ENCODE data around the gene IGFBP4. TPM values are rescaled to one million over a fixed set of nuclear protein-coding genes. Genes with fewer than 3 reads are reported as not detected.
"Not testable (repeated sequence)": the region's sequence is repeated elsewhere in the genome, so short reads cannot be mapped to it uniquely, and the experiment has no call there.

IGFBP4 gene
- total RNA-seq, 1 experiment from 2014 or later = 35.7 TPM

- ChIA-PET POLR2A (no interaction called here), CTCF (no interaction called here)
- Mint-ChIP-seq H3K27me3 (ENCODE audit: insufficient read depth, unreplicated experiment) (no peaks in the 10 kb centered on the region), H3K36me3 (ENCODE audit: insufficient read depth, unreplicated experiment) (peaks cover 95% of the 10 kb centered on the region), H3K27ac (ENCODE audit: unreplicated experiment) (no peak overlapping the region), H3K4me1 (ENCODE audit: low read depth, unreplicated experiment) (no peaks in the 10 kb centered on the region), H3K4me3 (ENCODE audit: unreplicated experiment) (no peak overlapping the region), H3K9me3 (ENCODE audit: unreplicated experiment) (no peaks in the 10 kb centered on the region)
- Histone ChIP-seq H3K4me3 (ENCODE audit: low read depth, low read length) (no peak overlapping the region), H3K9me3 (no peaks in the 10 kb centered on the region), H3K4me1 (no peaks in the 10 kb centered on the region), H3K27me3 (replicated peaks; ENCODE audit: control insufficient read depth, insufficient read depth, low read length) (no peaks in the 10 kb centered on the region), H3K36me3 (ENCODE audit: control insufficient read depth, insufficient read depth, low read length) (no peaks in the 10 kb centered on the region; the same call in none of the 2 replicates)
- intact Hi-C loops (cut with micrococcal nuclease; ENCODE audit: unreplicated experiment) = no loop called here
- TF ChIP-seq, protein P1, sequence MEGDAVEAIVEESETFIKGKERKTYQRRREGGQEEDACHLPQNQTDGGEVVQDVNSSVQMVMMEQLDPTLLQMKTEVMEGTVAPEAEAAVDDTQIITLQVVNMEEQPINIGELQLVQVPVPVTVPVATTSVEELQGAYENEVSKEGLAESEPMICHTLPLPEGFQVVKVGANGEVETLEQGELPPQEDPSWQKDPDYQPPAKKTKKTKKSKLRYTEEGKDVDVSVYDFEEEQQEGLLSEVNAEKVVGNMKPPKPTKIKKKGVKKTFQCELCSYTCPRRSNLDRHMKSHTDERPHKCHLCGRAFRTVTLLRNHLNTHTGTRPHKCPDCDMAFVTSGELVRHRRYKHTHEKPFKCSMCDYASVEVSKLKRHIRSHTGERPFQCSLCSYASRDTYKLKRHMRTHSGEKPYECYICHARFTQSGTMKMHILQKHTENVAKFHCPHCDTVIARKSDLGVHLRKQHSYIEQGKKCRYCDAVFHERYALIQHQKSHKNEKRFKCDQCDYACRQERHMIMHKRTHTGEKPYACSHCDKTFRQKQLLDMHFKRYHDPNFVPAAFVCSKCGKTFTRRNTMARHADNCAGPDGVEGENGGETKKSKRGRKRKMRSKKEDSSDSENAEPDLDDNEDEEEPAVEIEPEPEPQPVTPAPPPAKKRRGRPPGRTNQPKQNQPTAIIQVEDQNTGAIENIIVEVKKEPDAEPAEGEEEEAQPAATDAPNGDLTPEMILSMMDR (IDR thresholded peaks at IDR 0.05; ENCODE audit: insufficient read depth in 1 of 2, low read depth in 1 of 2, low read length in 1 of 2, severe bottlenecking in 1 of 2, unreplicated experiment in 1 of 2) = no peak
- BruUV-seq (replicated peaks) = no TSS peak
- DNase-seq = no peak
Measured at GRCh38 chr17:40404003-40404402, 39.2 kb upstream of the IGFBP4 start.

GRCh38 chr17:40407460-40407859, 35.8 kb upstream of the IGFBP4 start:
- Mint-ChIP-seq H3K4me3 (ENCODE audit: unreplicated experiment) (no peak overlapping the region), H3K4me1 (ENCODE audit: low read depth, unreplicated experiment) (no peaks in the 10 kb centered on the region), H3K36me3 (ENCODE audit: insufficient read depth, unreplicated experiment) (peaks cover 95% of the 10 kb centered on the region), H3K27ac (ENCODE audit: unreplicated experiment) (no peak overlapping the region), H3K27me3 (ENCODE audit: insufficient read depth, unreplicated experiment) (no peaks in the 10 kb centered on the region), H3K9me3 (ENCODE audit: unreplicated experiment) (no peaks in the 10 kb centered on the region)
- Histone ChIP-seq H3K9me3 (no peaks in the 10 kb centered on the region), H3K4me3 (ENCODE audit: low read depth, low read length) (no peak overlapping the region), H3K4me1 (no peaks in the 10 kb centered on the region), H3K27me3 (replicated peaks; ENCODE audit: control insufficient read depth, insufficient read depth, low read length) (no peaks in the 10 kb centered on the region), H3K36me3 (ENCODE audit: control insufficient read depth, insufficient read depth, low read length) (peaks cover 1% of the 10 kb centered on the region)
- TF ChIP-seq, protein P1 (IDR thresholded peaks at IDR 0.05; ENCODE audit: insufficient read depth in 1 of 2, low read depth in 1 of 2, low read length in 1 of 2, severe bottlenecking in 1 of 2, unreplicated experiment in 1 of 2) = no peak
- ChIA-PET POLR2A (no interaction called here), CTCF (interaction anchor here (0.7 kb wide), 1 partner anchor 10 kb away, joined by 3 read pairs; the partner anchor contains the start of gene TOP2A)
- intact Hi-C loops (cut with micrococcal nuclease; ENCODE audit: unreplicated experiment) = no loop called here
- no peak for DNase-seq
- no TSS peak for BruUV-seq (replicated peaks)

GRCh38 chr17:40409540-40409939, 33.7 kb upstream of the IGFBP4 start:
- H3K9me3 ChIP-seq; POLR2A ChIA-PET; H3K4me3 Mint-ChIP-seq (ENCODE audit: unreplicated experiment); H3K9me3 Mint-ChIP-seq (ENCODE audit: unreplicated experiment); CTCF ChIA-PET; BruUV-seq (replicated peaks); H3K4me3 ChIP-seq (ENCODE audit: low read depth, low read length); DNase-seq; H3K27me3 Mint-ChIP-seq (ENCODE audit: insufficient read depth, unreplicated experiment); H3K27me3 ChIP-seq (replicated peaks; ENCODE audit: control insufficient read depth, insufficient read depth, low read length); H3K27ac Mint-ChIP-seq (ENCODE audit: unreplicated experiment); H3K4me1 Mint-ChIP-seq (ENCODE audit: low read depth, unreplicated experiment); H3K4me1 ChIP-seq; H3K36me3 ChIP-seq (ENCODE audit: control insufficient read depth, insufficient read depth, low read length); intact Hi-C loops (cut with micrococcal nuclease; ENCODE audit: unreplicated experiment): not testable (repeated sequence)
- peaks cover 92% of the 10 kb centered on the region for H3K36me3 Mint-ChIP-seq (ENCODE audit: insufficient read depth, unreplicated experiment)

- H3K27ac Mint-ChIP-seq (ENCODE audit: unreplicated experiment) = no peak overlapping the region
- no peak overlapping the region for H3K4me3 Mint-ChIP-seq (ENCODE audit: unreplicated experiment)
- H3K27me3 Mint-ChIP-seq (ENCODE audit: insufficient read depth, unreplicated experiment) = no peaks in the 10 kb centered on the region
- ChIA-PET POLR2A (no interaction called here), CTCF (no interaction called here)
- peaks cover 90% of the 10 kb centered on the region for H3K36me3 Mint-ChIP-seq (ENCODE audit: insufficient read depth, unreplicated experiment)
- H3K4me1 Mint-ChIP-seq (ENCODE audit: low read depth, unreplicated experiment) = no peaks in the 10 kb centered on the region
- no peaks in the 10 kb centered on the region for H3K9me3 Mint-ChIP-seq (ENCODE audit: unreplicated experiment)
- intact Hi-C loops (cut with micrococcal nuclease; ENCODE audit: unreplicated experiment) = no loop called here
- TF ChIP-seq, protein P1 (IDR thresholded peaks at IDR 0.05; ENCODE audit: insufficient read depth in 1 of 2, low read depth in 1 of 2, low read length in 1 of 2, severe bottlenecking in 1 of 2, unreplicated experiment in 1 of 2) = no peak
- Histone ChIP-seq H3K4me1 (no peaks in the 10 kb centered on the region), H3K27me3 (replicated peaks; ENCODE audit: control insufficient read depth, insufficient read depth, low read length) (no peaks in the 10 kb centered on the region), H3K36me3 (ENCODE audit: control insufficient read depth, insufficient read depth, low read length) (peaks cover 1% of the 10 kb centered on the region; the same call in 1 of the 2 replicates), H3K9me3 (no peaks in the 10 kb centered on the region), H3K4me3 (ENCODE audit: low read depth, low read length) (no peak overlapping the region)
- BruUV-seq (replicated peaks) = no TSS peak
- no peak for DNase-seq
Measured at GRCh38 chr17:40410082-40410481, 33.2 kb upstream of the IGFBP4 start.
